ENCODE measurements around the gene CACNA1B.

The CACNA1B gene

GRCh38 chr9:137984005-137984404, 106.4 kb downstream of the CACNA1B start:
- DNase-seq (ENCODE audit: low read depth in 1 of 2, low spot score in 1 of 2), result no peak
- TF ChIP-seq CTCF (IDR thresholded peaks at IDR 0.05; ENCODE audit: insufficient read depth, low read length) (no peak), GABPA (IDR thresholded peaks at IDR 0.05; ENCODE audit: low read depth) (no peak), REST (IDR thresholded peaks at IDR 0.05; ENCODE audit: insufficient replicate concordance, low read depth) (no peak), POLR2AphosphoS5 (IDR thresholded peaks at IDR 0.05; ENCODE audit: low read depth) (no peak), SPI1 (IDR thresholded peaks at IDR 0.05; ENCODE audit: borderline replicate concordance, low read depth) (no peak)
- H3K27me3 ChIP-seq (ENCODE audit: insufficient read depth, poor library complexity, severe bottlenecking), result no peaks in the 10 kb centered on the region
- H3K27ac ChIP-seq (replicated peaks), result no peak overlapping the region
- no peak overlapping the region for H3K4me3 ChIP-seq (replicated peaks; ENCODE audit: insufficient read depth, low read length)

GRCh38 chr9:137984520-137985257, 107.1 kb downstream of the CACNA1B start:
- H3K27ac ChIP-seq (replicated peaks), result no peak overlapping the region
- TF ChIP-seq GABPA (IDR thresholded peaks at IDR 0.05; ENCODE audit: low read depth) (no peak), REST (IDR thresholded peaks at IDR 0.05; ENCODE audit: insufficient replicate concordance, low read depth) (no peak), SPI1 (IDR thresholded peaks at IDR 0.05; ENCODE audit: borderline replicate concordance, low read depth) (no peak), POLR2AphosphoS5 (IDR thresholded peaks at IDR 0.05; ENCODE audit: low read depth) (no peak), CTCF (IDR thresholded peaks at IDR 0.05; ENCODE audit: insufficient read depth, low read length) (no peak)
- H3K27me3 ChIP-seq (ENCODE audit: insufficient read depth, poor library complexity, severe bottlenecking), result no peaks in the 10 kb centered on the region
- no peak for DNase-seq (ENCODE audit: low read depth in 1 of 2, low spot score in 1 of 2)
- no peak overlapping the region for H3K4me3 ChIP-seq (replicated peaks; ENCODE audit: insufficient read depth, low read length)

- H3K27me3 ChIP-seq (ENCODE audit: insufficient read depth, poor library complexity, severe bottlenecking), result no peaks in the 10 kb centered on the region
- H3K4me3 ChIP-seq (replicated peaks; ENCODE audit: insufficient read depth, low read length), result no peak overlapping the region
- no peak for DNase-seq (ENCODE audit: low read depth in 1 of 2, low spot score in 1 of 2)
- TF ChIP-seq REST (IDR thresholded peaks at IDR 0.05; ENCODE audit: insufficient replicate concordance, low read depth) (no peak), CTCF (IDR thresholded peaks at IDR 0.05; ENCODE audit: insufficient read depth, low read length) (no peak), POLR2AphosphoS5 (IDR thresholded peaks at IDR 0.05; ENCODE audit: low read depth) (no peak), GABPA (IDR thresholded peaks at IDR 0.05; ENCODE audit: low read depth) (no peak), SPI1 (IDR thresholded peaks at IDR 0.05; ENCODE audit: borderline replicate concordance, low read depth) (no peak)
- no peak overlapping the region for H3K27ac ChIP-seq (replicated peaks)
These were observed 108.1 kb downstream of the CACNA1B start for GRCh38 chr9:137985637-137986071.
